ENCODE data around the gene LGR5.

DNA sequence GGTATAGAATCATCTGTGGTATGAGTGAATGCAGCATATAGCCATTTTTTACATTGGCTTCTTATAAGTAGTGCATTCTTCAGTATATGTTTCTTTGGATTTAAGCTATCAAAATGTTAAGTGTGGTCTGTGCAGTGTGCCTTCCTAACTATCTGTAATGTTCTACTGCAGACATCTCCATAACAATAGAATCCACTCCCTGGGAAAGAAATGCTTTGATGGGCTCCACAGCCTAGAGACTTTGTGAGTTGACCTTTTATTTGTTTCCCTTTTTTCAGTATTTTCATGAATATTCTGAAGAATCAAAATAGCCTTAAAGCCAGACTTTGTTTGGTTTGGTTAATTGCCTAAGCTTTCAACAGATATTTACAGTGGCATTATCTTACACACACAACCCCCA lies 116.8 kb downstream of the LGR5 start:
- TF ChIP-seq, protein P1, sequence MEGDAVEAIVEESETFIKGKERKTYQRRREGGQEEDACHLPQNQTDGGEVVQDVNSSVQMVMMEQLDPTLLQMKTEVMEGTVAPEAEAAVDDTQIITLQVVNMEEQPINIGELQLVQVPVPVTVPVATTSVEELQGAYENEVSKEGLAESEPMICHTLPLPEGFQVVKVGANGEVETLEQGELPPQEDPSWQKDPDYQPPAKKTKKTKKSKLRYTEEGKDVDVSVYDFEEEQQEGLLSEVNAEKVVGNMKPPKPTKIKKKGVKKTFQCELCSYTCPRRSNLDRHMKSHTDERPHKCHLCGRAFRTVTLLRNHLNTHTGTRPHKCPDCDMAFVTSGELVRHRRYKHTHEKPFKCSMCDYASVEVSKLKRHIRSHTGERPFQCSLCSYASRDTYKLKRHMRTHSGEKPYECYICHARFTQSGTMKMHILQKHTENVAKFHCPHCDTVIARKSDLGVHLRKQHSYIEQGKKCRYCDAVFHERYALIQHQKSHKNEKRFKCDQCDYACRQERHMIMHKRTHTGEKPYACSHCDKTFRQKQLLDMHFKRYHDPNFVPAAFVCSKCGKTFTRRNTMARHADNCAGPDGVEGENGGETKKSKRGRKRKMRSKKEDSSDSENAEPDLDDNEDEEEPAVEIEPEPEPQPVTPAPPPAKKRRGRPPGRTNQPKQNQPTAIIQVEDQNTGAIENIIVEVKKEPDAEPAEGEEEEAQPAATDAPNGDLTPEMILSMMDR (IDR thresholded peaks at IDR 0.05 in 4 of 5, conservative IDR thresholded peaks at IDR 0.05 in 1 of 5): no peak
- no peak for TF ChIP-seq POLR2A (IDR thresholded peaks at IDR 0.05)
